Cardiac muscle cell (in vitro differentiated cells and primary cell): ENCODE measurements around the gene CDC14A. TPM values are rescaled to one million over a fixed set of nuclear protein-coding genes. Genes with fewer than 3 reads are reported as not detected.
A peak's percentile ranks its signal among the peaks of the same experiment; 100 is the strongest.

ENCODE experiments used
- DNase-seq, 2 donors: peaks; one replicate each; pipeline versions ENCODE4 v3.0.0 to v3.0.0-alpha.2; 2010 to 2017; ENCODE audit warnings: low read depth in 1 of 2, low spot score in 1 of 2
- H3K27ac ChIP-seq: fragments of 200-600 bp; sonication (generic); 2 replicates; pipeline ENCODE4 v1.5.1; 2016
- H3K27me3 ChIP-seq: fragments of 200-600 bp; sonication (generic); 2 replicates; pipeline ENCODE4 v1.6.0; 2016; ENCODE audit warnings: control low read depth
- H3K36me3 ChIP-seq: fragments of 200-600 bp; sonication (generic); 2 replicates; pipeline ENCODE4 v1.5.1; 2016; ENCODE audit warnings: control low read depth
- H3K4me1 ChIP-seq: fragments of 200-600 bp; sonication (generic); 2 replicates; pipeline ENCODE4 v1.8.1; 2017; ENCODE audit warnings: low read depth, mild to moderate bottlenecking, mixed run types
- H3K4me3 ChIP-seq: fragments of 200-600 bp; sonication (generic); 2 replicates; pipeline ENCODE4 v1.5.1; 2016; ENCODE audit warnings: mild to moderate bottlenecking
- H3K9me3 ChIP-seq: fragments of 200-600 bp; sonication (generic); 2 replicates; pipeline ENCODE4 v1.5.1; 2017; ENCODE audit warnings: low read depth, mild to moderate bottlenecking, control low read depth
- polyA plus RNA-seq: library from polyadenylated mRNA; unstranded; fragments of >200 nt; fragmentation: Nextera tagmentation; extraction: Ambion mirVana; gene quantifications from 2 replicates; pipeline ENCODE4 v1.2.1, GENCODE V29; 2016
- total RNA-seq: library from RNA; depleted of rRNA; stranded (reverse); fragments of >200 nt; gene quantifications from 2 replicates; pipeline ENCODE4 v1.2.3, GENCODE V29; 2016
- TF ChIP-seq, protein P1 (sequence below): IDR thresholded peaks from 2 replicates; pipeline ENCODE4 v1.5.1; 2012; ENCODE audit warnings: low read depth, mild to moderate bottlenecking, low read length

CDC14A gene
- total and polyA plus RNA-seq, 2 experiments from 2014 or later, result 9.6 to 16.9 TPM

DNA sequence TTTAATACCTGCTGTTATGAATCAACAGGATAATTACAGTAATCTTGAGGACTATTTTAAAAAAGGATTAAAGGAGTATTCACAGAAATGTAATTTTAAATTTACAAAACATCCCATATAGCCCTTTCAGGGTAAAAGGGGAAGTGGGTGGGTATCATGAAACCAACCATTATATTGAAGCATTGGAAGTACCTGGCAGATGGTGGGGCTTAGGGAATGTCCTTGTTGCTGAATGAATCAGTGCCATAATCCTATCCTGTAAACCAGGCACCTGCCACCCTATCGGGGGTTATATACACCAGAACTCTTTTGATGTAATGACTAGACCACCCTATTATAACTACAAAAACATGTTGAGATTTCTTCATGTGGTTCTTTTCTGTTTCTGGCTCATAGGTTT, 30.4 kb downstream of the CDC14A start:
- no peaks in the 10 kb centered on the region for H3K9me3 ChIP-seq
- TF ChIP-seq, protein P1, sequence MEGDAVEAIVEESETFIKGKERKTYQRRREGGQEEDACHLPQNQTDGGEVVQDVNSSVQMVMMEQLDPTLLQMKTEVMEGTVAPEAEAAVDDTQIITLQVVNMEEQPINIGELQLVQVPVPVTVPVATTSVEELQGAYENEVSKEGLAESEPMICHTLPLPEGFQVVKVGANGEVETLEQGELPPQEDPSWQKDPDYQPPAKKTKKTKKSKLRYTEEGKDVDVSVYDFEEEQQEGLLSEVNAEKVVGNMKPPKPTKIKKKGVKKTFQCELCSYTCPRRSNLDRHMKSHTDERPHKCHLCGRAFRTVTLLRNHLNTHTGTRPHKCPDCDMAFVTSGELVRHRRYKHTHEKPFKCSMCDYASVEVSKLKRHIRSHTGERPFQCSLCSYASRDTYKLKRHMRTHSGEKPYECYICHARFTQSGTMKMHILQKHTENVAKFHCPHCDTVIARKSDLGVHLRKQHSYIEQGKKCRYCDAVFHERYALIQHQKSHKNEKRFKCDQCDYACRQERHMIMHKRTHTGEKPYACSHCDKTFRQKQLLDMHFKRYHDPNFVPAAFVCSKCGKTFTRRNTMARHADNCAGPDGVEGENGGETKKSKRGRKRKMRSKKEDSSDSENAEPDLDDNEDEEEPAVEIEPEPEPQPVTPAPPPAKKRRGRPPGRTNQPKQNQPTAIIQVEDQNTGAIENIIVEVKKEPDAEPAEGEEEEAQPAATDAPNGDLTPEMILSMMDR, result no peak

GRCh38 chr1:100383743-100384405, 31.6 kb downstream of the CDC14A start:
- no peak for DNase-seq
- H3K27me3 ChIP-seq, result no peaks in the 10 kb centered on the region
- TF ChIP-seq, protein P1, result no peak
- H3K27ac ChIP-seq, result no peak overlapping the region
- H3K9me3 ChIP-seq, result no peaks in the 10 kb centered on the region
- H3K4me1 ChIP-seq, result no peaks in the 10 kb centered on the region
- H3K4me3 ChIP-seq, result no peak overlapping the region
- no peaks in the 10 kb centered on the region for H3K36me3 ChIP-seq

More for the DNA sequence above, 30.4 kb downstream of the CDC14A start:
- DNase-seq, result no peak
- H3K36me3 ChIP-seq, result no peaks in the 10 kb centered on the region
- H3K27me3 ChIP-seq, result no peaks in the 10 kb centered on the region
- H3K27ac ChIP-seq, result no peak overlapping the region
- H3K4me1 ChIP-seq, result no peaks in the 10 kb centered on the region
- no peak overlapping the region for H3K4me3 ChIP-seq

DNA sequence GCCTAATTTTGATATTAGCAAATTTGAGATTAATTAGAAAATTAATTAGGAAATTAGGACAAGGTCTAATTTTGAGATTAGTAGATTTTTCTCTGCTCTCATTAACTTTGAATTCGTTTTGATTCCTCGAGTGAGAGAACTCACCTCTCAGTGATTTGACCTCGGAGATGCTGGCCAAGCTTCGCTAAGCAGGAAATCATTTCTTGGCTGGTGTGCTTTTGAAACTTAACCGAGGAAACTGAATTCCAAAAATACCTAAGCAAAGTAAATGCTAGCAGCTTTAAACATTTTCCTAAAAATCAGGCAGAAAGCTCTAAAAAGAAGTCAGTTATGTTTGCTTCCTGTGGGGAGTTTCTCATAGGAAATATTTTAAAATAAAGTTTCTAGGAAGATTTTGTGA, 34.9 kb downstream of the CDC14A start:
- Histone ChIP-seq H3K4me3 (no peak overlapping the region), H3K9me3 (no peaks in the 10 kb centered on the region), H3K27me3 (no peaks in the 10 kb centered on the region), H3K36me3 (no peaks in the 10 kb centered on the region), H3K4me1 (peaks cover 11% of the 10 kb centered on the region), H3K27ac (no peak overlapping the region)
- TF ChIP-seq, protein P1, result no peak
- peak in 1 of 2 donors; percentile 56 for DNase-seq

- H3K27me3 ChIP-seq, result no peaks in the 10 kb centered on the region
- no peak overlapping the region for H3K27ac ChIP-seq
- TF ChIP-seq, protein P1, result no peak
- peak in 1 of 2 donors; percentile 7 for DNase-seq
- no peaks in the 10 kb centered on the region for H3K9me3 ChIP-seq
- H3K36me3 ChIP-seq, result no peaks in the 10 kb centered on the region
- H3K4me3 ChIP-seq, result no peak overlapping the region
- H3K4me1 ChIP-seq, result peaks cover 11% of the 10 kb centered on the region
These were observed 35.5 kb downstream of the CDC14A start for GRCh38 chr1:100387657-100388350.

GRCh38 chr1:100390531-100390930, 38.2 kb downstream of the CDC14A start:
- no peaks in the 10 kb centered on the region for H3K36me3 ChIP-seq

More at GRCh38 chr1:100390531-100390930, 38.2 kb downstream of the CDC14A start:
- Histone ChIP-seq H3K9me3 (no peaks in the 10 kb centered on the region), H3K27me3 (no peaks in the 10 kb centered on the region), H3K4me1 (peaks cover 11% of the 10 kb centered on the region), H3K4me3 (no peak overlapping the region), H3K27ac (peak overlapping the region; percentile 47)
- TF ChIP-seq, protein P1, result no peak
- no peak for DNase-seq
